Stomach smooth muscle (tissue), 2 donors: Measurements from ENCODE around the gene GALNT9.

Source experiments
- H3K27ac ChIP-seq: one replicate; pipeline ENCODE4 v1.7.0; 2013; ENCODE audit warnings: mild to moderate bottlenecking, low read length, inconsistent platforms
- H3K27me3 ChIP-seq, 2 donors: one replicate each; pipeline ENCODE4 v1.7.0; 2013; ENCODE audit warnings: low read length in 2 of 2; ENCODE audit not compliant: insufficient read depth in 2 of 2, control insufficient read depth in 1 of 2
- H3K36me3 ChIP-seq, 2 donors: one replicate each; pipeline ENCODE4 v1.7.0; 2013; ENCODE audit warnings: low read length in 2 of 2; ENCODE audit not compliant: control insufficient read depth in 2 of 2, insufficient read depth in 2 of 2
- H3K4me1 ChIP-seq: one replicate; pipeline ENCODE4 v1.7.0; 2013; ENCODE audit warnings: low read length; ENCODE audit not compliant: control insufficient read depth, insufficient read depth
- H3K4me3 ChIP-seq, 2 donors: one replicate each; pipeline ENCODE4 v1.7.0; 2013; ENCODE audit warnings: low read length in 2 of 2
- H3K9ac ChIP-seq, 2 donors: one replicate each; pipeline ENCODE4 v1.7.0; 2013; ENCODE audit warnings: low read length in 2 of 2, mild to moderate bottlenecking in 1 of 2
- H3K9me3 ChIP-seq, 2 donors: one replicate each; pipeline ENCODE4 v1.7.0; 2013; ENCODE audit warnings: low read length in 2 of 2; ENCODE audit not compliant: control insufficient read depth in 2 of 2
- donor health status: healthy.
- donor health status: Pancreatic carcinoma.

The GALNT9 gene

DNA sequence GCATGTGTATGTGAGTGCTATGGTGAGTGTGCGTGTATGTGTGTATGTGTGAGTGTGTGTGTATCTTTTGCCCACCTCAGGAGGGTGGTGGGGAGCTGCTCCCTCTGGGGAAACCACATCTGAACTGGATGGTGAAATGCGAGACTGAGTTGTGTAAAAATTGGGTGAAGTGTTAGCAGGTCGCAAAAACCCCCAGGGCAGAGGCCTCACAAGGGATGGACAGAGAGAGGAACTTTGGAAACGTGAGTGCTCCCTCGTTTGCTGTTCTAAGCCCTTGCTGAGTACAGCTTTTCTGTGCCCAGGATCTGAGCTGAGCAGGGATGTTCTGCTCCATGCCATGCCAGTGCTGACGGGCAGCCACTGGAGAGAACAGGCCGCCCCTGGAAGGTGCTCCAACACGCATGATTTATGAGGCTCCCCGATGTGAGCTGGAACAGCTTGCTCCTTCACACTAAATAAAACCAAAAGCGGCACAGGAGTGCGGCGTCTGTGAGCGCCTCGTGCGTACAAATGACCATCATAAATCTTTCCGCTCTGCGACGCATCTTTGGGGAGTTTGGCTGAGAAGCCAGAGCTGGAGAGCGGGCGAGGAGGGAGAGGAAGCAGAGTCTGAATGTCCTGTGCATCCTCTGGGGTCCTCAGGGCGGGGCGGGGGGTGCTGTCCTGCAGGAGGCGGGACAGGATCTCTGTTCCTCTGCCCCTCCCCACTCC lies 14.1 kb upstream of the GALNT9 start:
- H3K27me3 ChIP-seq: peaks cover 4 to 20% of the 10 kb centered on the region in 2 donors
- no peaks in the 10 kb centered on the region for H3K4me1 ChIP-seq
- no peaks in the 10 kb centered on the region for H3K36me3 ChIP-seq
- H3K27ac ChIP-seq: no peak overlapping the region
- no peak overlapping the region for H3K9ac ChIP-seq
- no peak overlapping the region for H3K4me3 ChIP-seq
- no peaks in the 10 kb centered on the region for H3K9me3 ChIP-seq

DNA sequence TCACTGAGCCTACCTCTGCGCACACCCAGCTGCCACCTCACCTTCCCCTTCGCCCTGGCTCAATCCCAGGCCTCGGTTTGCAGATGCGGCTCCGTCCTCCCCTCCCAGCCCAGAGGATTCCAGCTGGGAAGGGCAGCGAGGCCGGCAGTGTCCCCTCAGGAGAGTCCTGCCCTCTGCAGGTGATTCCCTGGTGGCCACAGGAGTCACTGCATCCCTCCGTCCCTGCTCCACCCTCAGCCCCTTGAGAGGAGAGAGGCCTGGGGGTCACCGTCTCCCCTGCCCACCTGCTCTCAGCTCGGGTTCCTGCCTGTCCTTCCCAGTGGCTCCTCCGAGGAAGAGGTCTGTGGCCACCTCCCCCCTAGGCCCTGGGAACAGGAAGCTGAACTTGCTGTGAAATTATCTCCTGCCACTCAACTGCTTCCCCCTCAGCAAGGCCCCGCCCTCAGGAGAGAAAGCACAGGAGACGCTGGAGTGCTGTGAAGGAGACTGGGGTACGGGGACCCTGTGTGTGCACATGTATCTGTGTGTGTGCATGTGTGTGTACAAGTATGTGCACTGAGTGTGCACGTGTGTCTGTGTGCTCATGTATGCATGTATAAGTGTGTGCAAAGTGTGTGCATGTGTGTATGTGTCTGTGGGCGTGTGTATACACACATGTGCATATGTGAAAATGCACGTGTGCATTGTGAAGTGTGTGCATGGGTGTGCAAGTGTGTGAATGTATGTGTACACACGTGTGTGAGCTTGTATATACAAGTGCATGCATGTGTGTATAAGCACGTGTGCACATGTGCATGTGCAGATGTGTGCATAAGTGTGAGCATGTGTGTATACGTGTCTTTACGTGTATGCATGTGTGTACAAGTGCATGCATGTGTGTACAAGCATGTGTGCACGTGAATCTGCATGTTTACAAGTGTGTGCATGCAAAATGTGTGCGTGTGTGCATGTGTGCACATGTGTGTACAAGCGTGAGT lies 13.2 kb upstream of the GALNT9 start:
- no peak overlapping the region for H3K9ac ChIP-seq
- H3K4me1 ChIP-seq: no peaks in the 10 kb centered on the region
- H3K27ac ChIP-seq: no peak overlapping the region
- H3K36me3 ChIP-seq: no peaks in the 10 kb centered on the region
- no peaks in the 10 kb centered on the region for H3K9me3 ChIP-seq
- peaks cover 4 to 23% of the 10 kb centered on the region in 2 donors for H3K27me3 ChIP-seq
- H3K4me3 ChIP-seq: no peak overlapping the region

DNA sequence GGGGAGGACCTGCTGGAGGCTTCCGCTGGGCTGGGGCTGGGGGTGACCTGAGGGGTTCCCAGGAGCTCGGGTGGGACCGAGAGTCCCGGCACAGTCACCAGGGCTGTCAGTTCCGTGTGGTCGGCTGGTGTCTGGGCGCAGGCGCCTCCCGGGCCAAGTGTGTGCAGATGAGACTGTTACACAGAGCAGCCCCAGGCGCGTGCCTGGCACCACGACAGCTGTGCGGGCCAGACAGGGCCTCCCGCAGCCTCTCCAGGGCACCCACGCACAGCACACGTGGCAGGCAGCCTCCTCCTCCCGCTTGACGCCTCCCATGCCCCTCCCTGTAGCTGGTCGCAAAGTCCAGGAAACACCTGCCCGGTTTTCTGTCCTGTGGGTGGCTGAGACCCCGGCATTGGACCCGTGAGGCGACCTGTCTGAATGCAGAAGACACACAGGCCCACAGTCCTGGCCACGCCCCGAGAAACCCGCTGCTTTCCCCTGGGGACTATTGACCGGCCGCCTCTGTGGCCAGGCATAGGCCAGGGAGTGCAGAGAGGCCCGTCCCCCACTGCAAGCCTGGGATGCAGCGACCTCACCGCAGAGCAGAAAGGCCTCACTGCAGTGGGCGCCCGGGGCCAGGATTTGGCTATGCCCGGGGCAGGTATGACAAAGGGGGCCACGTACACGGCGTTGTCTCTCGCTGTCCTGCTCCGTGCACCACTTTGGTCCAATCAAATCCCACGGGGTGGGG lies 12.1 kb upstream of the GALNT9 start:
- H3K9ac ChIP-seq: no peak overlapping the region
- H3K9me3 ChIP-seq: no peaks in the 10 kb centered on the region
- no peaks in the 10 kb centered on the region for H3K36me3 ChIP-seq
- no peaks in the 10 kb centered on the region for H3K4me1 ChIP-seq
- no peak overlapping the region for H3K4me3 ChIP-seq
- peaks cover 9 to 27% of the 10 kb centered on the region in 2 donors for H3K27me3 ChIP-seq
- H3K27ac ChIP-seq: no peak overlapping the region

DNA sequence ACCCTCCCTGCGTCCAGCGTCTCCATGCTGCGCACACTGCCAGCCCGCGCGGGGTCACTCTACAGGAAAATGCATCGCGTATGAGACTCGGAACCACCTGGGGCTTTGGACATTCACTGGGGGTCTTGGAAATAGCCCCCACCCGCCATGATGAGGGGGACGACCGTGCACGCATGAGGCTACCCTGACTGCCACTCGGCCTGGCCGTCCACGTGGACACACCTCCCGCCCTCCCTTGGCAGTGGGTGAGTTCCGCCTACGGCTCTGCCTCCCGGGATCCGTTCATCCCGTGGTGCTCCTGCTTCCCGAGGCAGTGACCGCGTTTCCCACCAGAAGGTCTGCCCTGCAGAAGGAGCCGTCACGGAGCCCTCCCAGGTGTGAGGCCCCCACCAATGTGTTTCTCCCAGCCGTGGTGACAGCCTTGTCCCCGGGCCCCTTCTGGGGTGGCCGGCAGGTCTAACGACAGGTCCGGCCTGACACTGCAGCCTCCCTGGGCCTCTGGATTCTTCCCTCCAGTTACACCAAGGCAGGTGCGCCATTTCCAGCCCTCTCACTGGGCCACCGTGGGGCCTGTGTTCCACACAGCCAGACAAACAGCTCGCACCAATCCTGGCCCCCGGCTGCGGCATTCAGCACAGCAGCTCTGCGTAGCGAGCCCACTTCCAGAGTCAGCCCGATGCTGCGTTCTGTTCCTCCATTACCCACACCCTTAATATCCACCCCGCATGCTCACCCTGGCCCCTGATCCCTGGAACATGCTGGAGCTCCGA lies 11.1 kb upstream of the GALNT9 start:
- H3K4me3 ChIP-seq: no peak overlapping the region
- H3K36me3 ChIP-seq: no peaks in the 10 kb centered on the region
- H3K9me3 ChIP-seq: no peaks in the 10 kb centered on the region
- H3K9ac ChIP-seq: no peak overlapping the region
- no peak overlapping the region for H3K27ac ChIP-seq
- peaks cover 9 to 32% of the 10 kb centered on the region in 2 donors for H3K27me3 ChIP-seq
- H3K4me1 ChIP-seq: no peaks in the 10 kb centered on the region

DNA sequence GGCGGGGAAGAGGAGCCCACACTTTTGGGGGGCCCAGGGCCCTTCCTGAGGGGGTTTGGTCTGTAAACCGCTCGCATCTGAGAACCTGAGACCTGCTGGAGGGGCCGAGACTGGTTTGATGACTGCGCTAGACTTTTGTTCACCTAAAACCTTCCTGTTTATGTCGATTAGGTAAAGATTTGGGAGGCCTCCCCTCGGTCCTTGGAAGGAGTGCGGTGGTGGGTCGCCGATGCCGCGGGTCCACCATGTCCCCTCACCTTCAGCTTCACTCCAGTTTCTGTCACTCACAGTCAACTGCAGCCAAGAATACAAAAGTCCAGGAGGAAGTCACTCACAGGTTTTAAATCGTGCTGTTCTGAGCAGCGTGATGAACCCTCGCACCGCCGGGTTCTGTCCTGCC lies 10.5 kb upstream of the GALNT9 start:
- Histone ChIP-seq H3K4me3 (no peak overlapping the region), H3K4me1 (no peaks in the 10 kb centered on the region), H3K27me3 (peaks cover 15 to 38% of the 10 kb centered on the region in 2 donors), H3K36me3 (no peaks in the 10 kb centered on the region), H3K9ac (no peak overlapping the region), H3K9me3 (no peaks in the 10 kb centered on the region), H3K27ac (no peak overlapping the region)

DNA sequence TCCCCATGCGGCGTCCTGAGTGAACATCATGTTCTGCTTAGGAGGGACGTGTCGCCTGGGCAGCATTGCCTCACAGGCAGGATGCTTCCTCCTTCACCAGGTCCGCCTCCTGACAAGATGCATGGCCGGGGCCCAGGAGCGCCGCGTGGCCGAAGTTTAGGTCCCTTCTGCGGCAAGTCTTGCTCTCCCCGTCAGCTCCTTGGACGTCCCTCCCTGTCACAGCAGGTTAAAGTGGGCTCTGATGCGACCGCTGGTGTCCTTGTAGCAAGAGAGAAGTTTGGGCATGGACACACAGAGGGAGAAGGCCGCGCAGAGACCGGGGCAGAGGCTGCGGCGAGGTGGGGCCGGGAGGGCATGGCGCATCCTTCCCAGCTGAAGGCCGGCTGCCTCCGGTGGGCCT lies 9.4 kb upstream of the GALNT9 start:
- H3K36me3 ChIP-seq: no peaks in the 10 kb centered on the region
- H3K4me3 ChIP-seq: no peak overlapping the region
- no peaks in the 10 kb centered on the region for H3K9me3 ChIP-seq
- no peaks in the 10 kb centered on the region for H3K4me1 ChIP-seq
- H3K27ac ChIP-seq: no peak overlapping the region
- no peak overlapping the region for H3K9ac ChIP-seq
- peaks cover 21 to 44% of the 10 kb centered on the region in 2 donors for H3K27me3 ChIP-seq

DNA sequence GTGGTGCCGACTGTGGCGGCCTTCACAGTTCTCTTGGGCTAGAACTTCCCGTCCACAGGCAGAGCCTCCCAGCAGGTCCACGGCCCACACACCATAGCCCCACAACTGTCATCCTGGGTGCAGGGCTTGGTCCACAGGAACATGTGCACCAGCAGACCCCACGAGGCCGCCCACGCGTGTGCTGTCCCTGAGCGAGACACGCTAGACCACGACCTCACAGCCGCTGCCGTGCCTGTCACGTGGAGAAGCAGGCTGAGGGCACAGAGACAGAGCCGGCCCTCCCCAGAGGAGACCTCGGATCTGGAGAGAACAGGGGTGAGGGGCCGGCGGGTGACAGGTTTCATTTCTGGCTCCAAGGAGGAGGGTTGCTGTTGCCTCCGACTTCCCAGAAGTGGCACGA lies 8.9 kb upstream of the GALNT9 start:
- H3K9me3 ChIP-seq: no peaks in the 10 kb centered on the region
- no peak overlapping the region for H3K9ac ChIP-seq
- H3K4me3 ChIP-seq: no peak overlapping the region
- peaks cover 26 to 48% of the 10 kb centered on the region in 2 donors for H3K27me3 ChIP-seq
- no peak overlapping the region for H3K27ac ChIP-seq
- no peaks in the 10 kb centered on the region for H3K36me3 ChIP-seq
- no peaks in the 10 kb centered on the region for H3K4me1 ChIP-seq

DNA sequence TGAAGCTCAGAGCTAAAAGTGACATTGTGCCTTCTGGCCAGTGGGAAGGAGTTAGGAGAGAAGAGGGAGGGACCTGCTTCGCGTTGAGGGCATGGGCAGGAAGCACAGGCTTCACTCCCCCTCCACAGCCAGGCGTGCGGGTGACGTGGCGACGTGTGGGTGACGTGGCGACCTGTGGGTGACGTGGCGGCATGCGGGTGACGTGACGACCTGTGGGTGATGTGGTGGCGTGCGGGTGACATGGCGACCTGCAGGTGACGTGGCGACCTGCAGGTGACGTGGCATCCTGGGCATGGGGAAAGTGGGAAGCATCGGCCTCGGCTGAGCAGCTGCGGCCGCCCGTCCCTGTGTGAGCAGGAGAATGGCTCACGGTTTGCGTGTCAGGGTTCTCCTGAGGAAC lies 8.2 kb upstream of the GALNT9 start:
- Histone ChIP-seq H3K27me3 (peaks cover 33 to 47% of the 10 kb centered on the region in 2 donors), H3K9me3 (no peaks in the 10 kb centered on the region), H3K4me3 (no peak overlapping the region), H3K9ac (no peak overlapping the region), H3K4me1 (no peaks in the 10 kb centered on the region), H3K36me3 (no peaks in the 10 kb centered on the region), H3K27ac (no peak overlapping the region)

DNA sequence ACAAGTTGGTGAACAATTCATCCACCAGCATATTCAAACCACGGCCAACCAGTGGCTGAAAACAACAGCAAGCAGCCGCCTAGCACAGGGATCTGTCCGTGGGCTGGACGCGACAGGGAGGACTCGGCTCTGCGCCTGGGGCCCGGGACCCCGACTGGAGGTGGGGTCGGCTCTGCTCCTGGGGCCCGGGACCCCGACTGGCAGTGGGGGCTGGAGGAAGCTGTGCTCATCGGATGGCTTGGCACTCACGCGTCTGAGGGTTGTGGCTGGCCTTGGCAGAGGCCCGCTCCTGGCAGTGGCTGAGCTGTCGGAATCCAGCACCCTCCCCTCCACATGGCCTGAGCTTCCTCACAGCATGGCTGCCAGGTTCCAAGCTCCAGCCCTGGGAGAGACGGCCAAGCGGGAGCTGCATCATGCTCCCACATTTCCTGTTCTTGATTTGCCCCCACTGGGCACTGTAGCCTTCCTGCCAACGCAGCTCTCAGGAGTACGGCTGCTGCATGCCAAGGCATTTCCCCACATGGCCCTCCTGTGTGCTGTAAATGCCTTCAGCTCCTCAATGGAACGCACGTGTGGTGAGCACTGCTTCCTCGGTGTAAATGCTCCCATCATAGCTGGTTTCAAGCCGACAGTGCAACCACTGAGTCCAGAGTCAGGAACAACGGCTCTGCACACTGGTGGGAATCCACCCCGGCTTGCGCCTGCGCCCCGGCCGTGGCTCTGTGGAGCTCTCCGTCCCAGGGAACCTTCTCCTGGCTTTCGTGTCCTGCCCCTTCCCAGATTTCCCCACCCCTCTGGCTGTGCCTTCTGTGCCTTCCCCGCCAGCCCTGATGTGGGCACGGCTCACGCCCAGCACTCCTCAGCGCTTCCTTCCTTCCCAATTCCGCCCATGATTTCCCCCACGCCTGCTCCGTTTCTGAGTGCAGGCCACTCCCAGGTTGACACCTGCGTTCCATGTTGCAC lies 7.3 kb upstream of the GALNT9 start:
- H3K27ac ChIP-seq: no peak overlapping the region
- no peak overlapping the region for H3K9ac ChIP-seq
- no peaks in the 10 kb centered on the region for H3K9me3 ChIP-seq
- no peaks in the 10 kb centered on the region for H3K4me1 ChIP-seq
- H3K36me3 ChIP-seq: no peaks in the 10 kb centered on the region
- H3K27me3 ChIP-seq: peaks cover 41 to 54% of the 10 kb centered on the region in 2 donors
- no peak overlapping the region for H3K4me3 ChIP-seq
